ENCODE results near the gene MAK. TPM values are rescaled to one million over a fixed set of nuclear protein-coding genes. Genes with fewer than 3 reads are reported as not detected.

MAK gene
- total and polyA plus RNA-seq, 2 of the 13 experiments (the other 11 are each of a cell fraction or from before 2014, with no cell fraction given), result 0.04 TPM; not detected in 1

DNA sequence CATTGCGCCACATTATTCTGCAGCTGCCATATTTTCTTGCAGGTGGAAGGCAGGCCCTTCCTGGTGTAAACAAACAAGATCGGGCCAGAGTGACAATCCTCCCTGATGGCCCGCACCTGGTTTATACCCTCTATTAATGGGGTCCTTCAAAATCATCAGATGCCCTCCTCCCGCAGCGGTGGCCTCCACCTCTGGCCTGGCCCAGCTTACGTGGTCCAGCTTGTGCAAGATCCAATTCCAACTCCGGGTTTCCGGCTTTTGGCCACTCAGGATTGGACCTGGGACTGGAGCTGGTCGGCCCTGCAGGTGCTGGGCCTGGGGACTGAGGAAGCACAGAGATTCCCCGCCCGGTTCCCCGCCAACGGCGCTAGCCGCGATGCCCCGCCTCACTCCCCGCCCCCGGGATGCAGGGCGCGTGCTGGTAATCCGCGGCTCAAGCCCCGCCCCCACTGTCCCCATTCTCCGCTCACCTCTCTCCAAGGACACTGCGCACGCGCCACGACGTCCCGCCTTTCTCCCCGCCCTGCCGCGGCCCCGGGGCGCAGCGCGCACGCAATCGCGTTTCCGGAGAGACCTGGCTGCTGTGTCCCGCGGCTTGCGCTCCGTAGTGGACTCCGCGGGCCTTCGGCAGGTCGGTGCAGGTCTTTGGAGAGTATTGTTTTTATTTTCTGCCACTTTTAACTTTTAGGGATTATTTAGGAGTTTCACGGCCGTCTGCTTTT, 90.9 kb downstream of the MAK start, which contains the start of gene TMEM14B (continued):
- TF ChIP-seq, protein P1, sequence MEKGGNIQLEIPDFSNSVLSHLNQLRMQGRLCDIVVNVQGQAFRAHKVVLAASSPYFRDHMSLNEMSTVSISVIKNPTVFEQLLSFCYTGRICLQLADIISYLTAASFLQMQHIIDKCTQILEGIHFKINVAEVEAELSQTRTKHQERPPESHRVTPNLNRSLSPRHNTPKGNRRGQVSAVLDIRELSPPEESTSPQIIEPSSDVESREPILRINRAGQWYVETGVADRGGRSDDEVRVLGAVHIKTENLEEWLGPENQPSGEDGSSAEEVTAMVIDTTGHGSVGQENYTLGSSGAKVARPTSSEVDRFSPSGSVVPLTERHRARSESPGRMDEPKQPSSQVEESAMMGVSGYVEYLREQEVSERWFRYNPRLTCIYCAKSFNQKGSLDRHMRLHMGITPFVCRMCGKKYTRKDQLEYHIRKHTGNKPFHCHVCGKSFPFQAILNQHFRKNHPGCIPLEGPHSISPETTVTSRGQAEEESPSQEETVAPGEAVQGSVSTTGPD (CRISPR knock-in tag; IDR thresholded peaks at IDR 0.05), result 0 out of 2 replicates have a peak, but pooled peaks have one; percentile 18
- peak; percentile 28; the same call in 1 of the 2 replicates for TF ChIP-seq NR2F2 (IDR thresholded peaks at IDR 0.05; ENCODE audit: borderline replicate concordance, low read depth)
- TF ChIP-seq, protein P2, sequence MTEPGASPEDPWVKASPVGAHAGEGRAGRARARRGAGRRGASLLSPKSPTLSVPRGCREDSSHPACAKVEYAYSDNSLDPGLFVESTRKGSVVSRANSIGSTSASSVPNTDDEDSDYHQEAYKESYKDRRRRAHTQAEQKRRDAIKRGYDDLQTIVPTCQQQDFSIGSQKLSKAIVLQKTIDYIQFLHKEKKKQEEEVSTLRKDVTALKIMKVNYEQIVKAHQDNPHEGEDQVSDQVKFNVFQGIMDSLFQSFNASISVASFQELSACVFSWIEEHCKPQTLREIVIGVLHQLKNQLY (CRISPR knock-in tag; IDR thresholded peaks at IDR 0.05), result peak; percentile 78; the same call in 1 of the 2 replicates
- TF ChIP-seq MED8 (CRISPR knock-in tag; IDR thresholded peaks at IDR 0.05; ENCODE audit: insufficient replicate concordance), result peak; percentile 97
- TF ChIP-seq, protein P3, sequence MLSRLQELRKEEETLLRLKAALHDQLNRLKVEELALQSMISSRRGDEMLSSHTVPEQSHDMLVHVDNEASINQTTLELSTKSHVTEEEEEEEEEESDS (CRISPR knock-in tag; IDR thresholded peaks at IDR 0.05; ENCODE audit: borderline replicate concordance), result no peak; the same call in 1 of the 2 replicates
- no peak for TF ChIP-seq ZNF841 (CRISPR knock-in tag; IDR thresholded peaks at IDR 0.05; ENCODE audit: borderline replicate concordance)
- peak; percentile 20 for TF ChIP-seq ZFP37 (CRISPR knock-in tag; IDR thresholded peaks at IDR 0.05; ENCODE audit: borderline replicate concordance)
- no peak for TF ChIP-seq SSRP1 (CRISPR knock-in tag; IDR thresholded peaks at IDR 0.05)
- TF ChIP-seq, protein P4, sequence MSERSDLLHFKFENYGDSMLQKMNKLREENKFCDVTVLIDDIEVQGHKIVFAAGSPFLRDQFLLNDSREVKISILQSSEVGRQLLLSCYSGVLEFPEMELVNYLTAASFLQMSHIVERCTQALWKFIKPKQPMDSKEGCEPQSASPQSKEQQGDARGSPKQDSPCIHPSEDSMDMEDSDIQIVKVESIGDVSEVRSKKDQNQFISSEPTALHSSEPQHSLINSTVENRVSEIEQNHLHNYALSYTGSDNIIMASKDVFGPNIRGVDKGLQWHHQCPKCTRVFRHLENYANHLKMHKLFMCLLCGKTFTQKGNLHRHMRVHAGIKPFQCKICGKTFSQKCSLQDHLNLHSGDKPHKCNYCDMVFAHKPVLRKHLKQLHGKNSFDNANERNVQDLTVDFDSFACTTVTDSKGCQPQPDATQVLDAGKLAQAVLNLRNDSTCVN (CRISPR knock-in tag; IDR thresholded peaks at IDR 0.05; ENCODE audit: borderline replicate concordance), result peak; percentile 50
- TF ChIP-seq, protein P5, sequence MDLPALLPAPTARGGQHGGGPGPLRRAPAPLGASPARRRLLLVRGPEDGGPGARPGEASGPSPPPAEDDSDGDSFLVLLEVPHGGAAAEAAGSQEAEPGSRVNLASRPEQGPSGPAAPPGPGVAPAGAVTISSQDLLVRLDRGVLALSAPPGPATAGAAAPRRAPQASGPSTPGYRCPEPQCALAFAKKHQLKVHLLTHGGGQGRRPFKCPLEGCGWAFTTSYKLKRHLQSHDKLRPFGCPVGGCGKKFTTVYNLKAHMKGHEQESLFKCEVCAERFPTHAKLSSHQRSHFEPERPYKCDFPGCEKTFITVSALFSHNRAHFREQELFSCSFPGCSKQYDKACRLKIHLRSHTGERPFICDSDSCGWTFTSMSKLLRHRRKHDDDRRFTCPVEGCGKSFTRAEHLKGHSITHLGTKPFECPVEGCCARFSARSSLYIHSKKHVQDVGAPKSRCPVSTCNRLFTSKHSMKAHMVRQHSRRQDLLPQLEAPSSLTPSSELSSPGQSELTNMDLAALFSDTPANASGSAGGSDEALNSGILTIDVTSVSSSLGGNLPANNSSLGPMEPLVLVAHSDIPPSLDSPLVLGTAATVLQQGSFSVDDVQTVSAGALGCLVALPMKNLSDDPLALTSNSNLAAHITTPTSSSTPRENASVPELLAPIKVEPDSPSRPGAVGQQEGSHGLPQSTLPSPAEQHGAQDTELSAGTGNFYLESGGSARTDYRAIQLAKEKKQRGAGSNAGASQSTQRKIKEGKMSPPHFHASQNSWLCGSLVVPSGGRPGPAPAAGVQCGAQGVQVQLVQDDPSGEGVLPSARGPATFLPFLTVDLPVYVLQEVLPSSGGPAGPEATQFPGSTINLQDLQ (CRISPR knock-in tag; IDR thresholded peaks at IDR 0.05), result no peak
- TF ChIP-seq ZNF720 (CRISPR knock-in tag; IDR thresholded peaks at IDR 0.05), result no peak
- TF ChIP-seq, protein P6, sequence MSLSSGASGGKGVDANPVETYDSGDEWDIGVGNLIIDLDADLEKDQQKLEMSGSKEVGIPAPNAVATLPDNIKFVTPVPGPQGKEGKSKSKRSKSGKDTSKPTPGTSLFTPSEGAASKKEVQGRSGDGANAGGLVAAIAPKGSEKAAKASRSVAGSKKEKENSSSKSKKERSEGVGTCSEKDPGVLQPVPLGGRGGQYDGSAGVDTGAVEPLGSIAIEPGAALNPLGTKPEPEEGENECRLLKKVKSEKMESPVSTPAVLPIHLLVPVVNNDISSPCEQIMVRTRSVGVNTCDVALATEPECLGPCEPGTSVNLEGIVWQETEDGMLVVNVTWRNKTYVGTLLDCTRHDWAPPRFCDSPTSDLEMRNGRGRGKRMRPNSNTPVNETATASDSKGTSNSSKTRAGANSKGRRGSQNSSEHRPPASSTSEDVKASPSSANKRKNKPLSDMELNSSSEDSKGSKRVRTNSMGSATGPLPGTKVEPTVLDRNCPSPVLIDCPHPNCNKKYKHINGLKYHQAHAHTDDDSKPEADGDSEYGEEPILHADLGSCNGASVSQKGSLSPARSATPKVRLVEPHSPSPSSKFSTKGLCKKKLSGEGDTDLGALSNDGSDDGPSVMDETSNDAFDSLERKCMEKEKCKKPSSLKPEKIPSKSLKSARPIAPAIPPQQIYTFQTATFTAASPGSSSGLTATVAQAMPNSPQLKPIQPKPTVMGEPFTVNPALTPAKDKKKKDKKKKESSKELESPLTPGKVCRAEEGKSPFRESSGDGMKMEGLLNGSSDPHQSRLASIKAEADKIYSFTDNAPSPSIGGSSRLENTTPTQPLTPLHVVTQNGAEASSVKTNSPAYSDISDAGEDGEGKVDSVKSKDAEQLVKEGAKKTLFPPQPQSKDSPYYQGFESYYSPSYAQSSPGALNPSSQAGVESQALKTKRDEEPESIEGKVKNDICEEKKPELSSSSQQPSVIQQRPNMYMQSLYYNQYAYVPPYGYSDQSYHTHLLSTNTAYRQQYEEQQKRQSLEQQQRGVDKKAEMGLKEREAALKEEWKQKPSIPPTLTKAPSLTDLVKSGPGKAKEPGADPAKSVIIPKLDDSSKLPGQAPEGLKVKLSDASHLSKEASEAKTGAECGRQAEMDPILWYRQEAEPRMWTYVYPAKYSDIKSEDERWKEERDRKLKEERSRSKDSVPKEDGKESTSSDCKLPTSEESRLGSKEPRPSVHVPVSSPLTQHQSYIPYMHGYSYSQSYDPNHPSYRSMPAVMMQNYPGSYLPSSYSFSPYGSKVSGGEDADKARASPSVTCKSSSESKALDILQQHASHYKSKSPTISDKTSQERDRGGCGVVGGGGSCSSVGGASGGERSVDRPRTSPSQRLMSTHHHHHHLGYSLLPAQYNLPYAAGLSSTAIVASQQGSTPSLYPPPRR (CRISPR knock-in tag; IDR thresholded peaks at IDR 0.05; ENCODE audit: borderline replicate concordance), result peak; percentile 72; the same call in 1 of the 2 replicates
- TF ChIP-seq, protein P7, sequence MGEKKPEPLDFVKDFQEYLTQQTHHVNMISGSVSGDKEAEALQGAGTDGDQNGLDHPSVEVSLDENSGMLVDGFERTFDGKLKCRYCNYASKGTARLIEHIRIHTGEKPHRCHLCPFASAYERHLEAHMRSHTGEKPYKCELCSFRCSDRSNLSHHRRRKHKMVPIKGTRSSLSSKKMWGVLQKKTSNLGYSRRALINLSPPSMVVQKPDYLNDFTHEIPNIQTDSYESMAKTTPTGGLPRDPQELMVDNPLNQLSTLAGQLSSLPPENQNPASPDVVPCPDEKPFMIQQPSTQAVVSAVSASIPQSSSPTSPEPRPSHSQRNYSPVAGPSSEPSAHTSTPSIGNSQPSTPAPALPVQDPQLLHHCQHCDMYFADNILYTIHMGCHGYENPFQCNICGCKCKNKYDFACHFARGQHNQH (CRISPR knock-in tag; IDR thresholded peaks at IDR 0.05), result peak; percentile 95
- TF ChIP-seq ZSCAN20 (CRISPR knock-in tag; IDR thresholded peaks at IDR 0.05; ENCODE audit: borderline replicate concordance), result peak; percentile 23; the same call in 1 of the 2 replicates
- TF ChIP-seq KDM4B (CRISPR knock-in tag; IDR thresholded peaks at IDR 0.05), result no peak
- 0 out of 2 replicates have a peak, but pooled peaks have one; percentile 6 for TF ChIP-seq ATF1 (CRISPR knock-in tag; IDR thresholded peaks at IDR 0.05)
